HG03460 (cell line): Measurements from ENCODE around the gene NDUFS8.

Experiments used
- ATAC-seq: cut with Tn5 transposase; IDR thresholded peaks from one replicate; pipeline ENCODE4 v1.9.1; 2021; ENCODE audit not compliant: unreplicated experiment

Gene NDUFS8

GRCh38 chr11:68002938-68003845 is 27.3 kb upstream of the NDUFS8 start:
- ATAC-seq, result peak; percentile 47

- ATAC-seq, result peak; percentile 33
These were observed 26.5 kb upstream of the NDUFS8 start, which contains the start of gene UNC93B1 for GRCh38 chr11:68003846-68004550. TSS of gene UNC93B1 (minus strand) at chr11:68004097. CDS start at chr11:68004043, 54 bp downstream.

- ATAC-seq, result no peak
These were observed 25.7 kb upstream of the NDUFS8 start for GRCh38 chr11:68004551-68005335.

GRCh38 chr11:68006606-68007166 is 23.8 kb upstream of the NDUFS8 start:
- no peak for ATAC-seq

GRCh38 chr11:68007498-68008380 is 22.7 kb upstream of the NDUFS8 start:
- no peak for ATAC-seq

- no peak for ATAC-seq
These were observed 21.8 kb upstream of the NDUFS8 start for GRCh38 chr11:68008381-68009337.

- no peak for ATAC-seq
These were observed 20.9 kb upstream of the NDUFS8 start for GRCh38 chr11:68009391-68010089.

- ATAC-seq, result no peak
These were observed 20.1 kb upstream of the NDUFS8 start, which contains the start of gene ALDH3B1 for GRCh38 chr11:68010090-68011041. TSS of gene ALDH3B1 (plus strand) at chr11:68010327. CDS start at chr11:68015298, 4,971 bp downstream.

GRCh38 chr11:68011051-68011943 is 19.2 kb upstream of the NDUFS8 start:
- ATAC-seq, result no peak

- no peak for ATAC-seq
These were observed 18.2 kb upstream of the NDUFS8 start for GRCh38 chr11:68012044-68012842.

- ATAC-seq, result no peak
These were observed 17.5 kb upstream of the NDUFS8 start for GRCh38 chr11:68012843-68013610.

GRCh38 chr11:68013611-68014156 is 16.8 kb upstream of the NDUFS8 start:
- ATAC-seq, result no peak

GRCh38 chr11:68014157-68014946 is 16.1 kb upstream of the NDUFS8 start:
- ATAC-seq, result no peak
